Right cardiac atrium (tissue), 5 donors: ENCODE data around the gene SPATA31D3. TPM values are rescaled to one million over a fixed set of nuclear protein-coding genes. Genes with fewer than 3 reads are reported as not detected.
"Not testable (repeated sequence)": the region's sequence is repeated elsewhere in the genome, so short reads cannot be mapped to it uniquely, and the experiment has no call there.

Experiments
- ATAC-seq, 2 donors: fragments of 200-7000 bp; cut with Tn5 transposase; one replicate each; pipeline versions ENCODE4 v1.8.0 to v1.9.1; 2020; ENCODE audit warnings: moderate library complexity in 2 of 2, mild to moderate bottlenecking in 1 of 2
- DNase-seq, 3 donors: peaks; one replicate each; pipeline ENCODE4 v3.0.0-alpha.2; 2020
- H3K27ac ChIP-seq: one replicate; pipeline ENCODE4 v1.5.1; 2013; ENCODE audit warnings: mild to moderate bottlenecking, low read length, control low read depth, moderate library complexity
- H3K27me3 ChIP-seq: one replicate; pipeline ENCODE4 v1.6.1; 2013; ENCODE audit not compliant: control insufficient read depth, insufficient read depth
- H3K4me1 ChIP-seq: one replicate; pipeline ENCODE4 v1.6.1; 2013; ENCODE audit warnings: low read length; ENCODE audit not compliant: control insufficient read depth, insufficient read depth
- H3K4me3 ChIP-seq: one replicate; pipeline ENCODE4 v1.5.1; 2013; ENCODE audit warnings: low read length, control low read depth
- H3K9me3 ChIP-seq: one replicate; pipeline ENCODE4 v1.6.1; 2013; ENCODE audit warnings: low read length; ENCODE audit not compliant: control insufficient read depth
- WGBS: extraction: QIAGEN DNeasy Blood & Tissue Kit; methylation state at CpG from one replicate; pipeline ENCODE4 v1.1.7; 2013; 5-methylcytosine and 5-hydroxymethylcytosine counted together
- intact Hi-C, 4 donors: fragments of 100-400 bp; cut with DNase I; formaldehyde crosslinking; loops; one replicate each; pipeline versions ENCODE4 v1.11.0 to v1.14.0; 2022 to 2023
- long read RNA-seq, 4 donors: library from polyadenylated mRNA; unstranded; transcript quantifications; one replicate each; pipeline ENCODE4 v2.0.0, GENCODE V29; 2020 to 2021
- polyA plus RNA-seq: library from polyadenylated mRNA; stranded (reverse); fragments of 200-250 nt; gene quantifications from one replicate; pipeline ENCODE4 v1.2.3, GENCODE V29; 2013
- total RNA-seq, 4 donors: library from RNA; stranded (reverse); fragmentation: NEBNext Ultra II Directional; extraction: Animal tissue kit (Norgen Biotek cat#: 25700); gene quantifications; one replicate each; pipeline ENCODE4 v1.2.1, GENCODE V29; 2021
- donor health status: healthy with polysubstance abuse.
- donor health status: DM: no; HTN: yes; CAD: no.
- donor health status: DM: no; HTN: no; CAD: no.
- donor health status: DM: no; HTN: yes; CAD: no; lungs with severe emphysema.
- donor health status: DM: yes; HTN: yes; CAD: no.

Gene SPATA31D3
- total RNA-seq (not detected), polyA plus RNA-seq (not detected)
- long read RNA-seq, donor 1 = 0 reads
- long read RNA-seq, donor 2 = 0 reads
- long read RNA-seq, donor 3 = 0 reads
- long read RNA-seq, donor 4 = 0 reads

GRCh38 chr9:81943393-81943792 lies at the start of gene SPATA31D3:
Gene SPATA31D3, plus strand, starts transcription at chr9:81943500. Its CDS starts 86 bp downstream, at chr9:81943586.
- intact Hi-C loops, H3K4me3 ChIP-seq, H3K4me1 ChIP-seq, H3K9me3 ChIP-seq, ATAC-seq, H3K27ac ChIP-seq, H3K27me3 ChIP-seq, DNase-seq: not testable (repeated sequence)
- WGBS = no CpG with 5 or more reads among the region's 2 CpGs

GRCh38 chr9:81893929-81894328 lies 49.4 kb upstream of the SPATA31D3 start:
- ATAC-seq = no peak
- H3K4me3 ChIP-seq = no peak overlapping the region
- no peak for DNase-seq
- no peaks in the 10 kb centered on the region for H3K4me1 ChIP-seq
- no peaks in the 10 kb centered on the region for H3K27me3 ChIP-seq
- WGBS = 89% methylated on average over 3 of the region's 3 CpGs
- no peaks in the 10 kb centered on the region for H3K9me3 ChIP-seq
- no peak overlapping the region for H3K27ac ChIP-seq
- intact Hi-C loops = loop anchor here in 1 of 4 donors (5.0 kb wide), 1 partner anchor 967 kb away; no protein-coding TSS in a partner anchor

GRCh38 chr9:81894891-81895290 lies 48.4 kb upstream of the SPATA31D3 start:
- DNase-seq = no peak
- no peaks in the 10 kb centered on the region for H3K27me3 ChIP-seq
- H3K4me1 ChIP-seq = no peaks in the 10 kb centered on the region
- 64% methylated on average over 1 of the region's 1 CpG for WGBS
- intact Hi-C loops = loop anchor here in 1 of 4 donors (5.0 kb wide), 1 partner anchor 968 kb away; no protein-coding TSS in a partner anchor
- no peak overlapping the region for H3K27ac ChIP-seq
- no peaks in the 10 kb centered on the region for H3K9me3 ChIP-seq
- no peak overlapping the region for H3K4me3 ChIP-seq
- ATAC-seq = no peak

- H3K4me3 ChIP-seq = no peak overlapping the region
- no peak for DNase-seq
- intact Hi-C loops = no loop called here
- no peaks in the 10 kb centered on the region for H3K4me1 ChIP-seq
- no peak overlapping the region for H3K27ac ChIP-seq
- no peak for ATAC-seq
- H3K9me3 ChIP-seq = no peaks in the 10 kb centered on the region
- no peaks in the 10 kb centered on the region for H3K27me3 ChIP-seq
These were observed 47.2 kb upstream of the SPATA31D3 start for GRCh38 chr9:81896070-81896469.

- Histone ChIP-seq H3K9me3 (no peaks in the 10 kb centered on the region), H3K4me3 (no peak overlapping the region), H3K27ac (no peak overlapping the region), H3K27me3 (no peaks in the 10 kb centered on the region), H3K4me1 (no peaks in the 10 kb centered on the region)
- intact Hi-C loops = no loop called here
- WGBS = 95% methylated on average over 1 of the region's 1 CpG
- ATAC-seq (no peak), DNase-seq (no peak)
These were observed 44.4 kb upstream of the SPATA31D3 start for GRCh38 chr9:81898851-81899250.

- no peaks in the 10 kb centered on the region for H3K9me3 ChIP-seq
- H3K4me1 ChIP-seq = no peaks in the 10 kb centered on the region
- no peak for ATAC-seq
- intact Hi-C loops = no loop called here
- H3K4me3 ChIP-seq = no peak overlapping the region
- WGBS = 60% methylated on average over 2 of the region's 2 CpGs
- no peak overlapping the region for H3K27ac ChIP-seq
- H3K27me3 ChIP-seq = no peaks in the 10 kb centered on the region
- DNase-seq = no peak
These were observed 41.1 kb upstream of the SPATA31D3 start for GRCh38 chr9:81902196-81902595.

GRCh38 chr9:81902626-81903025 lies 40.7 kb upstream of the SPATA31D3 start:
- ATAC-seq = no peak
- Histone ChIP-seq H3K4me1 (no peaks in the 10 kb centered on the region), H3K27ac (no peak overlapping the region), H3K4me3 (no peak overlapping the region), H3K9me3 (no peaks in the 10 kb centered on the region), H3K27me3 (no peaks in the 10 kb centered on the region)
- 74% methylated on average over 3 of the region's 3 CpGs for WGBS
- intact Hi-C loops = no loop called here
- no peak for DNase-seq

- no peaks in the 10 kb centered on the region for H3K9me3 ChIP-seq
- no peaks in the 10 kb centered on the region for H3K27me3 ChIP-seq
- no peak overlapping the region for H3K4me3 ChIP-seq
- DNase-seq (no peak), ATAC-seq (no peak)
- H3K27ac ChIP-seq = no peak overlapping the region
- 65% methylated on average over 3 of the region's 3 CpGs for WGBS
- no peaks in the 10 kb centered on the region for H3K4me1 ChIP-seq
- intact Hi-C loops = no loop called here
These were observed 36.6 kb upstream of the SPATA31D3 start for GRCh38 chr9:81906671-81907070.

GRCh38 chr9:81912135-81912534 lies 31.2 kb upstream of the SPATA31D3 start:
- no peak overlapping the region for H3K4me3 ChIP-seq
- no peak for DNase-seq
- H3K9me3 ChIP-seq = no peaks in the 10 kb centered on the region
- H3K4me1 ChIP-seq = no peaks in the 10 kb centered on the region
- H3K27ac ChIP-seq = no peak overlapping the region
- H3K27me3 ChIP-seq = no peaks in the 10 kb centered on the region
- intact Hi-C loops = no loop called here
- WGBS = 91% methylated on average over 6 of the region's 6 CpGs
- no peak for ATAC-seq

GRCh38 chr9:81915801-81916505 lies 27.3 kb upstream of the SPATA31D3 start:
- no peaks in the 10 kb centered on the region for H3K27me3 ChIP-seq
- intact Hi-C loops = no loop called here
- 83% methylated on average over 5 of the region's 5 CpGs for WGBS
- DNase-seq (no peak), ATAC-seq (no peak)
- no peaks in the 10 kb centered on the region for H3K4me1 ChIP-seq
- no peak overlapping the region for H3K4me3 ChIP-seq
- no peak overlapping the region for H3K27ac ChIP-seq
- no peaks in the 10 kb centered on the region for H3K9me3 ChIP-seq

GRCh38 chr9:81918507-81918906 lies 24.8 kb upstream of the SPATA31D3 start:
- H3K27ac ChIP-seq, H3K9me3 ChIP-seq, H3K4me3 ChIP-seq, DNase-seq, ATAC-seq, H3K27me3 ChIP-seq, H3K4me1 ChIP-seq, intact Hi-C loops: not testable (repeated sequence)
- WGBS = 54% methylated on average over 1 of the region's 3 CpGs
